HG03520 (cell line): ENCODE results near the gene PPP3CA.
A peak's percentile ranks its signal among the peaks of the same experiment; 100 is the strongest.

Experiments used
- ATAC-seq: cut with Tn5 transposase; IDR thresholded peaks from one replicate; pipeline ENCODE4 v1.9.1; 2021; ENCODE audit warnings: mild to moderate bottlenecking, moderate library complexity; ENCODE audit not compliant: unreplicated experiment

The PPP3CA gene

DNA sequence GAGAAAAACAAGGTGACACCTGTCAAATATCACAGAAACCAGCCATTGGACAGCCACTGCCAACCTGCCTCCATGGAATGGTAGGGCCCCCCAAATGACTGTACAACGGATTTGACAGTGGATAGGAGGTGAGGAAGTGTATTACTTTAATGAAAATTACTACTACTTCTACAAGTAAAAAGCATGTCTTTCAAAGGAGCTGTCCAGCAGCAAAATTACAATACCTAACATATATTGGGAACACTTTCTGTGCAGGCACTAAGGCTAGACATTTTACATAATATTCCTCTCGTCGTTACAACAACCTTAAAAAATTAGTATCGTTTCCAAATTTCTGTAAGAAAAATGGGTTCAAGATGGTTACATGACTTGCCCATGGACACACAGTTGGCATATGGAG is 14.9 kb downstream of the PPP3CA start:
- no peak for ATAC-seq

DNA sequence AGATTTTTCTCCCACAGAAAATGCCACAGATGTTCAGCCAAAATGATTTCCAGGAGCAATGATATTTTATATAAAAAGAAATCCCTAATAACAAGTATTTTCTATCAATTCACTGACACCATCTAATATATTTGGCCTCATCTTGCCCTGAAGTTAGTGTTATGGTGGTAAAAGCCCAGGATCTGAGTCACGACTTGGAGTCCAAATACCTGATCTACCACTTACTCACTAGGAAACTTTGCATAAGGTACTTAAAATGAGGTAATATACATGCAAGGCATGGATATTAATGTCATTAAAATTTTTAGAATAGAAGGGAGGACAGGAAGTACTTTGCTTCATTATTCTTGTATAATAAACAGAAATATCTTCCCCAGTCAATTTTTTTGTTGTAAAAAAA is 16.3 kb downstream of the PPP3CA start:
- ATAC-seq, result no peak

GRCh38 chr4:101329592-101329991 is 17.7 kb downstream of the PPP3CA start:
- ATAC-seq, result no peak

DNA sequence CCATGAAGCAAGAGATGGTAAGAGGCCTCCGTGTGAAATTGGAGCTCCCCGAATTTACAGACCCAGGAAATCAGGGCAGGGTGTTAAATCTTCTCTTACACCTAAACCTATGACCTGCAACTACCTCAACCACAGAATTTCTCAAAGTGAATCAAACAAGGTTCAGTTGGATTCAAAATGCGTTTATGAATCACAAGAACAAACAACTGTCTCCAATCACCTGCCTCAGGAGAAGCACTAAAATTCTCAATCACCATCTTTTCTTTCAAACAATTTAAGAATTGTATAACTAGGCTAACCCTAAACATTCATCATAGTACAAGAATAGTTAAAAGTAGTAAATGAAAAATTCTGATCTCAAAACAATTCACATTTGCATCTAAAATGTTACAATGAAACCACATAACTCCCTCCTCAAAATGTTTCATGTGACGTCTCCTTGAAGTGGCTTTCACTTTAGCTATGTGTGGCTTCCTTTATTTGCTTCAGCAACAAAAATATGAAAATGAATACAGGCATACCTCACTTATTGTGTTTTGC is 19.2 kb downstream of the PPP3CA start:
- peak; percentile 90 for ATAC-seq

DNA sequence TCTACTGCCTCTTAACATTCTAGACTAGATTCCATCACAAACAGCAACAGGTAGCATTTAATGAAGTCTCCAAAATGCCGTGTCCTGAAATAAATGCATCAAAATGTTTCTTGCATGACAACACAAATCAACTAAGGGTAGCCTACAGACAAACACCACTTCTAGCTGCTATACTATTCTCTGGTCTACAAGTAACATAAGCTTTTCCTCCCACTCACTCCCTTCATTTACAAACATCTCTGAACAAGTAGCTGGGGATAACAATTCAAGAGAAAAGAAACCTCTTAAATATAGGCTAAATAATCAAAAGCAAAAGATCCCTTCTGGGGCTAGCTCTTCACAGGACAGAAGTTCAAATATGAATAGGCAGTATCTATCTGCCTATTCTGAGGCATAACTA is 20.8 kb downstream of the PPP3CA start:
- ATAC-seq, result no peak

DNA sequence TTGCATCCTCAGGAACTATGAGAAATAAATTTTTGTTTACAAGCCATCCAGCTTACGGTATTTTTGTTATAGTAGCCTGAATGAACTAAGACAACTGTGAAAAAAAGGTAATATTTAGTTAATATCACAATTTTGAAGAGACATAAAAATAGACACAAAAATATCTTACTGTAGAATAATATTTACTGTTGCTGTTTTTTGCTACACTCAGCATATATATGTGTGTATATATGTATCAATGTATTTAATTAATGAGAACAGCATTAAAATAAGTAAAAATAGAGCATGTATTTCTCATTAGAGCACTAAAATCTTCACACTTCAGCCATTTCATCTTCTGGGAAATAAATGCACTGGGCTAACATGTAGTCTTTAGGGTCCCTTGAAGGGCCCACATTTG is 24.6 kb downstream of the PPP3CA start:
- ATAC-seq, result no peak

DNA sequence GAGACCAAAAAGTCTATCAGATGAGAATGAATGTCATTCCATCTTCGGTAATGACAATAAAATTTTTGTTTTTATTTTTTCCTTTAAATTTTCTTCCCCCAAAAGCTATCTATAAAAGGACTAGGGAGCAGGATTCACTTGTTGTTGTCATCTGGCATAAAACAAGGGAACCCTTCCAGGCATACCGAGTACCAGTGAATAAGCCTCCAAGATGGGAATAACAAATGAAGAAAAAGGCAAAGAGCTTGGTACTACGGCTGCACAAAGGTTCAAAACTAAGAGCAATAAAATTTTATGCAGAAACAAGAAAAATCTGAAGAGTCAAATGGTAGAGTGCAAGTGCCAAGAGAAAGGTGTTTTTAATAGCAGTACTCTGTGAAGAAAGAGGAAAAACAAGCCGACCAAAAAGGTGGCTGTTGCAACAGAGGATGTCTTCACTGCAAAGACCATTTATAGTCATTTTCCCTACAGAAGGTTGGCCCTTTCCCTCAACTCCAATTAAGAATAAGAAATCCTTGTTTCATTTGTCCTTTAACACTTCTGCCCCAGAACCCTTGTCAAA is 25.8 kb downstream of the PPP3CA start:
- ATAC-seq, result no peak

DNA sequence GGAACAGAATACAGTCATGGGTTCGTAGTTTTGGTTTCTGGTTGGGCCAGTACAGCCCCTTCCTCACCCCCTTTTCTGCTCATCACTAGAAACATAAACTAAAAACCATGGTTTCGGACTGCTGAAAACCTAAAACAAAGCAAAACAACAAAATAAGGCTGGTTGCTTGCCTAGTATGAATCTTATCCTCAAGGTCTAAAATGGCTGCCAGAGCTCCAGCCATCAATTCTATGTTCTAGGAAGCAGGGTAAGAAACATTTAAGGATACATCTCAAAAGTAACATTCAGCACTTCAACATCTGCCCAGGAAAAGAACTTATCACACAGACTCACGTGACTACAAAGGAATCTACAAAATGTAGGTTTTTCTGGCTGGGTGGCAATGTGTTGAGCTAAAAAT is 31.5 kb downstream of the PPP3CA start:
- no peak for ATAC-seq

DNA sequence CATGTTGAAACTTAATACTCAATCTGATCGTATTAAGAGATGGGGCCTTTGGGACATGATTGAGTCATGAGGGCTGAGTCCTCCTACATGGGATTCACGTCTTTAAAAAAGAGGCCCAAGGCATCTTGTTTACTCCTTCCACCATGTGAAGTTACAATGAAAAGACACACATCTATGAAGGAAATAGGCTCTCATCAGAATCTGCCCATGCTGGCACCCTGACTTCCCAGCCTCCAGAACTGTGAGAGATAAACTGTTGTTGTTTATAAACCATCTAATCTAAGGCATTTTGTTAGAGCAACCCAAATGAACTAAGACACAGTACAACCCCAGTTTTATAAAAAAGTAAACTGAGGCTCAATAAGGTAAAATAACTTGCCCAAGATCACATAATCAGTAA is 32.3 kb downstream of the PPP3CA start:
- no peak for ATAC-seq

DNA sequence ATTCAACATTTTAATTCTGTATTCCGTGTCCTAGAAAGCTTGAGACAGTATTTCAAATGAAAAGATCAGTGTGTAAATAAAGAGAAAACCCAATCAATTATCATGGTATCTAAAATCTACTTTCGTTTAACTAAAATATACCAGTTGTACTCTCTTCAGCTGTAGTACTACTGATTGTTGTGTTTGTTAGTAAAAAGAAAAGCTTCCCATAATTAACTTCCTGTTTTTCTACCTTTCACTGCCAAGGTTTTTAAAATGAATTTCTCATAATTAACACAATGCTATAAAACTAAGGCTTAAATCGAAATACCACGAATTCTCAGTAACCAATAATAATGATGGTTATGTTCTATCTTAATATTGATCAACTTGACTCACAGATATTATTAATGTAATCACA is 37.4 kb downstream of the PPP3CA start:
- ATAC-seq, result no peak

- no peak for ATAC-seq
Observed at GRCh38 chr4:101307899-101308298, 39.4 kb downstream of the PPP3CA start.

DNA sequence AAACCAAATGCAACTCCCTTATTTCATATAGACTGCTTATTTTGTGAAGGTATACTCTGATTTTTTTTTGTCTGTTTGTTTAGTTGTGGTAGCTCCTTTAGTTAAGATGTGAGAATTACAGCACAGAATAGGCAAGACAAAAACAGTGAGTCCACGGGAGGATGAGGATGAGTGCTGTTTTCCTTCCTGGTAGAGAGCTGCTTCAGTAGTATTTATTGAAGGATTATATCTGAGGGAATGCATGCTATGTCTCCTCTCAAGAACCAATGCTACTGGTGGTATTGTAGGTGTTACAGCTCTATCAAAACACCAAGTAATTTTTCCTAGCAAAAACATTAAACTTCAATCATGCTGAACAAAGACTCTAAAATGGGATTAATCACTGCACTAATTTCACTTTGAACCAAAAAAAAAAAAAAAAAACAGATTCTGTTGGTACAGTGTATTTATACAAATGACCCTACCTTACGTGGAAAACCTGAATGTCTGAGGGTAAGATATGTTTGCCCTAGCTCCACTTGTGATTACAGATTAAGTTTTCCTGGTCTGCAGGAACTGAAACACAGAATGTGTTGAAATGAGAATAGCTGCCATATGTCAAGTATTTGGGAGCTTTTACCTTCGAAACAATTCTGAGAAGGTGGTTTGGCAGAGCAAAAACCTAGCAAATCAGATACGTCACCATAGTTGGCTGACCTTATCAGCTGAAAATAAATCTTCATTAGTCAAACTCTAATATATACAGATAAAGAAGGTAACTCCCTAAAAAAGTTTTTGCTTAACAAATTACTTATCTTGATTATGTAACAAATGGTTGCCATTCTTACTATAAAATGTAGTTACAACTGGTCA is 40.3 kb downstream of the PPP3CA start:
- ATAC-seq, result no peak

GRCh38 chr4:101306225-101306624 is 41.1 kb downstream of the PPP3CA start:
- ATAC-seq, result peak; percentile 70

DNA sequence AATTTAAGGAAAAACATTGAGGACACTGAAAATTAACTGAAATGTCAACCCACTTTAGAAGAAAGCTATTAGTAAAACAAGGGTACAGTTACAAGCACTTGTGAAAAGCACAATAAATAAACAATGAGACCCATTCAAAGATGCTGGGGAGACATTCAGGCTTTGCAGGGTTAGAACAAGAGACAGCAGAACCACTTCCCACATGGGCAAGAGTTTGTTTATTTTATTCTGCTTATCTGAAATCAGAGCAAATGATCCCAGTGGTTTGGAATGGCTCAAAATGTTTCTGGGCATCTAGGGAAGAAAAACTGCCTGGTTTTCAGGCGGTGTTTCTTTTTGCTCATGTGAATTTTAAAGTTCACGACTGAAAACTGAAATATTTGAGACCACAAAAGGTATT is 42.4 kb downstream of the PPP3CA start:
- ATAC-seq, result no peak

DNA sequence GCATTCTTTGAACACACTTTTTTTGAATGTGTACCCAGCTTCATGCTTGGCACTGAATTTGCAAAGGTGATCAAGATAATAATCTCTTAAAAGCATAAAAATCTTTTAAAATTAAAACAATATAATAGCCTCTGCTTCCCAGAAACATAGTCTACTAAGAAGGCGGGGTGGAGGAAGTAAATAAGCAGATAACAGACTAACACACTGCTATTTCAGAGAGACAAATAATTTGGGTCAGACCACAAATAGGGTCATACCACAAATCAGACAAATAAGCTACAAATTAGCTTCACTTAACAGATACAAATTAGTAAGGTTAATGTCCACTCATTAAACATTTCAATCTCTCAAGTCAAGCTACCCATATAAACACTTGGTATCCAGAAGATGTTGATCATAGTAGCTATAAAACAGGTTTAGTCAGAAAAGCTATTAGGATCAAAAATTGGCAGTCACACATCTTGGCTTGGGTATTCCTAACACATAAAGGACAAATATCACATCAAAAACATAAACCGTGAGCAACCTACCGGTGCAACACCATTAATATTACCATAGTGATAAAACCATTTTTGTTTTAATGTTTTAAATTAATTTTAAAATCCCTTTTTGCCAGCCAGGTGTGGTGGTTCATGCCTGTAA is 47.3 kb downstream of the PPP3CA start:
- no peak for ATAC-seq

DNA sequence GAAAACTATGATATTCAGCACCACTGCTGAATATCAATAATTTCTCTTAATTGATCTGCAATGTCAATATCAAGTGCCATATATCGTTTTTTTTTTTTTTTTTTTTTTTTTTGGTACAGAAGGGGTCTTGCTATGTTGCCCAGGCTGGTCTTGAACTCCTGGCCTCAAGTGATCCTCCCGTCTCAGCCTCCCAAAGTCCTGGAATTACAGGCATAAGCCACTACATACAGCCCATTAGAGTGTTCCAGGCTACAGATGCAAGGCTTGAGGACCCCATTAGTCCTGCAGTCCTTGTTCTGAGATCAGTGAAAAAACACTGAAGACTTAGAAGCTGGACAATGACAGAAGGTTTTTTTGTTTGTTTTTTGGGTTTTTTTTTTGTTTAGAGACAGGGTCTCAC is 48.3 kb downstream of the PPP3CA start:
- no peak for ATAC-seq

GRCh38 chr4:101295691-101296090 is 51.6 kb downstream of the PPP3CA start:
- ATAC-seq, result no peak

- no peak for ATAC-seq
Observed at GRCh38 chr4:101294597-101294996, 52.7 kb downstream of the PPP3CA start.

- ATAC-seq, result no peak
Observed at GRCh38 chr4:101292901-101293300, 54.4 kb downstream of the PPP3CA start.

GRCh38 chr4:101292214-101292613 is 55.1 kb downstream of the PPP3CA start:
- no peak for ATAC-seq

- no peak for ATAC-seq
Observed at GRCh38 chr4:101291198-101291597, 56.1 kb downstream of the PPP3CA start.

GRCh38 chr4:101290654-101291053 is 56.7 kb downstream of the PPP3CA start:
- no peak for ATAC-seq
